ENCODE measurements around the gene LRRC75B. TPM values are rescaled to one million over a fixed set of nuclear protein-coding genes. Genes with fewer than 3 reads are reported as not detected.
"Not testable (repeated sequence)": the region's sequence is repeated elsewhere in the genome, so short reads cannot be mapped to it uniquely, and the experiment has no call there.

The LRRC75B gene
- total RNA-seq, 1 donor from 2014 or later = 5.0 TPM

- intact Hi-C loops (cut with DNase I); DNase-seq: not testable (repeated sequence)
- peak; percentile 13 for ATAC-seq (ENCODE audit: poor library complexity)
These were observed 11.1 kb upstream of the LRRC75B start for GRCh38 chr22:24603770-24604629.

DNA sequence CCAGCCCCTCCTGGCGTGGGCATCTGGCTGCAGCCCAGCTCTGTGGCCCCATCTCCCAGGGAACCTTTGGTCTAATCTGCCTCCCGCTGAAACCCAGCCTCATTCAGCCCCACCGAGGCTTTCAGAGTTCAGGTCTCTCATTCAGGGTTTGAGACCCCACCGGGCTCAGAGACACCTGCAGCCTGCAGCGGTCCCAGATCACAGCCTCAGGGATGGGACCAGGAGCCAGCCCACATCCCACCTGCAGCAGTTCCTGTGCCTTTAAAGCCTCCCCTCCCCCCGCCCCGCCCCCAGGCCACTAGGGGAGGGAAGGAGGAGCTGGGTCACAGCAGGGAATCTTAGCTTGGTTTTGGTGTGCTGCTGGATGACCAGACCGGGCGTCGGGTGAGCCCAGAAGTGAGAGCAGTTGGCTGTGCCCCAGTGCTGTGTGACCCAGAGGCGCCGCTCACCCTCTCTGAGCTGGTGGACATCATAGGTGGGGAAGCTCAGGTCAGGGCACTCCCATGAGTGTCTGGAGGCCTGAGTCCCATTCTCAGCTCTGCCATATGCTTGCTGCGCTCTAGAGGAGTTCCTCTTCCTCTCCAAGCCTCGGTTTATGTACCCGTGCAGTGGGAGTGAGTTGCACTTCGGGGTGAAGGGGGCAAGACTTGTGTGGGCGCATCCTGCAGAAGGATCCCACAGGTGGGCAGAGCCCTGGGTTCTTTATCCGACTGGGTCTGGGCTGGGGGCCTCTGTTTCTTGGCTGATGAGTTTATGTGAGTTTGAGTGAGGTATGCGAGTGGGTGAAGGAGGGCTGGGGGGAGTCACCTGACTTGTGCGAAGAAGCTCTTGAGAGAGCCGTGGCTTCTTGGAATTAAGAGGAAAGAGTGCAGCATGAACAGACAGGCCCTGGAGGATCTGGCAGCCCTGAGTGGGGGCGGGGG, 10.2 kb upstream of the LRRC75B start, which contains the start of gene GGT1:
Gene GGT1 (plus strand): TSS at position 347 of the 923 bp plus-strand sequence. CDS start 7,889 bp downstream, outside the sequence.
- DNase-seq; ATAC-seq (ENCODE audit: poor library complexity): not testable (repeated sequence)

GRCh38 chr22:24602105-24602749, 9.4 kb upstream of the LRRC75B start:
- ATAC-seq (ENCODE audit: poor library complexity); DNase-seq; intact Hi-C loops (cut with DNase I): not testable (repeated sequence)

More for the DNA sequence above, 10.2 kb upstream of the LRRC75B start, which contains the start of gene GGT1:
- intact Hi-C loops (cut with DNase I) = not testable (repeated sequence)

DNA sequence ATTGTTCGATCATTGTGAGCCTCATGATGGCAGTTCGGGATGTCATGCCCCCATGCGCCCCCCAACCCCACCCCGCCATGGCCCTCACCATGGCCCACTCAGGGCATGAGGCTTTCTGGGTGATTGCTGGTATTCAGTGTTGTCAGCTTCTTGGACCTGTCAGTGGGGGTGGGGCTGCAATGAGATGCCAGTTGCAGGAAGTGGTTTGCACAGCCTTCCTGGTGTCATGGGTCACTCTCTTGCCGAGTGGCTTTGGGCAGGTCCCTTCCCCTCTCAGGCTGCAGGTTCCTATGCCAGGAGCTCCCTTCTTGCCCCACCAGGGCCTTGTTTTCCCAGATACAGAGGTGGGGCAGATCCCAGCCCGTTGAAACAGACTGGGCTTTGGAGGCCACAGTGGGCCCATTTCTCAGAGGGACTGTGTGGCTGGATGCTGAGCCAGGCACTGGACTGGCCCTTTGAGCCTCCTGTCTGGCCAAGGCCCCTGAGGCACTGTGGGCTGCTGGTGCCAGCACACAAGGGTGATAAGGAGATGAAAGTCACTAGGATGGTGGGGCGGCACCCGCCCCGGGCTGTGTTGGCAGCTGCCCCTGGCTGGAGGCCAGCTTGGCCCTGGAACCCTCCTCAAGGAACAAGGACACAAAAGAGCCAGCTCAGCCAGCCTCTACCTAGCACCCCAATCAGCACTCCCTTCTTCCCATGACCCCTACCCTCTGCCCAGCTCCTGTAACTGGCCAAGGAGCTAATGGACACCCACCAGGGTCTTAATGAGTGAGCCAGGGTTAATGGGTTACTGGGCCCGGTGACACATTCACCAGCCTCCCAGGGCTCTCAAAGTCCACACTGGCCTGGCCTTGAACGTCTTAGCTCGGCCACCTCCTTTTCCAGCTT, 8.6 kb upstream of the LRRC75B start:
- ATAC-seq (ENCODE audit: poor library complexity) (peak; percentile 90), DNase-seq (peak; percentile 82)
- intact Hi-C loops (cut with DNase I) = no loop called here

DNA sequence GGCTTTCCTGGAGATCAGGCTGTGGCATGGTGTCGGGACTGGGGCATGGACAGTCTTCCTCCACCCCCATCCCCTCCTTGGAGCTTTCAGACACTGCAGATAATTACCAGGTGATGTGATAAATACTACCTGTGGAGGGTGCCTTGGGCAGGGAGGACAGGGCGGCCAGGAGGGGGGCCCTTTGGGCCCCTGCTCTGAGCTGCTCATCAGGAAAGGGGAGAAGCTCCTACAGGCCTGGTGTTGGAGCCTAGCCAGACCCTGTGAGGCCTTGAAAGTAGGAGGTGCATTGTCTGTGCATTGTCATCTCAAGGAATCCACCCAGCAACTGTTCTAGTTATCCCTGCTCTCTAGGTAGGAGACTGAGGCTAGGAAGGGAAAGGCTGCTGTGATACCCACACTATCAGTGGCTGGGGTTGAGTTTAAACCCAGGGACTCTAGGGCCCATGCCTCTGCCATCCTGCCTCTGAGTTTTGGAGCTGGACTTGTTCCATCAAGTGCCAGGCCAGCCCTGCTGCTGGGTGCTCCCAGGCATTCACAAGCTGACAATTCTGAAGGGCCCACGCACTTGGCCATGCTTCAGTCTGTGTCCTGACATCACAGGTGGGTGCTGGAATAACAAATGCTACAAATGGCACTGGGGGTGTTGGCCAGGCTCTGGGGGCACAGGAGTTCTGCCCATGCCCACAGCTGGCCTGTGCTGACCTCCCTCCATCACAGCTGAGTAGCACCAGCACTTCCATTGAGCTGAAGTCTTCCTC, 7.3 kb upstream of the LRRC75B start:
- DNase-seq; ATAC-seq (ENCODE audit: poor library complexity); intact Hi-C loops (cut with DNase I): not testable (repeated sequence)

- no peak for DNase-seq
- ATAC-seq (ENCODE audit: poor library complexity) = no peak
- intact Hi-C loops (cut with DNase I) = no loop called here
These were observed 6.6 kb upstream of the LRRC75B start for GRCh38 chr22:24599514-24599913.

DNA sequence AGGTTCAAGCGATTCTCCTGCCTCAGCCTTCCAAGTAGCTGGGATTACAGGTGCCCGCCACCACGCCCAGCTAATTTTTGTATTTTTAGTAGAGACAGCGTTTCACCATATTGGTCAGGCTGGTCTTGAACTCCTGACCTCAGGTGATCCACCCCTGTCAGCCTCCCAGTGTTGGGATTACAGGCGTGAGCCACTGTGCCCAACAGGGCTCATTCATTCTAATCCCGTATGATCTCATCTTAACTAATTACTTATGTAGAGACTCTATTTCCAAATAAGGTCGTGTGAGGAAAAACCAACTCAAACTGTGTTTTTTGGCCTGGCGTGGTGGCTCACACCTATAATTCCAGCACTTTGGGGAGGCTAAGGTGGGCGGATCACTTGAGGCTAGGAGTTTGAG, 4.2 kb upstream of the LRRC75B start:
- intact Hi-C loops (cut with DNase I); ATAC-seq (ENCODE audit: poor library complexity); DNase-seq: not testable (repeated sequence)

- no peak for ATAC-seq (ENCODE audit: poor library complexity)
- intact Hi-C loops (cut with DNase I) = no loop called here
- no peak for DNase-seq
These were observed 3.0 kb upstream of the LRRC75B start for GRCh38 chr22:24595863-24596262.

DNA sequence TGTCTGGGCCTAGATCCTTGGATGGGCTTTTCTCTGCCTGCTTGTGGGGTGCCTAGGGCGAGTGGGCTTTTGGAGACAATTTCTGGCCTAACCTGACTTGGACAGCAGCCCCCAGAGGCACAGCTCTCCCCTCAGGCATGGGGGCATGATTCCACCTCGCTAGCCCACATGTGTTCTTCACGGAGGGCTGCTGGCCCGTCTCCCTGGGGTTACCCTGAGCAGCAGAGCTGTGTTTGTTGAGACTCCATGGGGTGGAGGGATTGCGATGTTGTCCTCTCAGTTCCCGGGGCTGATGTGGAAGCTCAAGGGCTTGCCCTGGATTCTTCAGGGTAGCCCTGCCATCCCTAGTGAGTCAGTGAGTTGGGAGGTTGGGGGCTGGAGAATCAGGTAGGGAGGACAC, 2.4 kb upstream of the LRRC75B start:
- intact Hi-C loops (cut with DNase I) = no loop called here
- no peak for ATAC-seq (ENCODE audit: poor library complexity)
- DNase-seq = no peak

DNA sequence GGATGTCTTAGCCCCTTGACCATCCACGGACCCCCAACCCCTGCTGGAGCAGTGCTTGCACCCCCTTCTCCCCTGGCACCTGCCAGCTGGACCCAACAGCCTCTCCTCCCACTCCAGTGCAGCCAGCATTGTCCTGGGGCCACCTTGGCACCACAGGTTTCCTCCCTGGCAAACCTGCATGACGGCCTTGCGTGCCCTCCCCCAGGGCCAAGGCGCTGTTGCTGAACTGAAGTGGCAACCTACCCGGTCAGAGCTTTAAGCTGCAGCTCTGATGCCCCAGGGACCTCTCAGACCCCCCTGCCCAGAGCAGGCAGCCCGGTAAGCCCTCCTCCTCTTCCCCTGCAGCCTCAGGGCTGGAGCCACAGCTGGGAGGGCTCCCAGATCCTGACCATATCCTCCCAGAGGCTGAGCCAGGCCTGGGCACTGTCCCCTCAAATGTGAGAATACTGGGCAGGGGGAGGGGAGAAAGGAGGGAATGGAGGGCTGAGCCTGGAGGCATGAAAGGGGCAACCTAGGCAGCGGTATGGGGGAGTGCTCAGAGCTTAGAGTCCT, 1.8 kb upstream of the LRRC75B start:
- no peak for DNase-seq
- no peak for ATAC-seq (ENCODE audit: poor library complexity)
- intact Hi-C loops (cut with DNase I) = no loop called here

DNA sequence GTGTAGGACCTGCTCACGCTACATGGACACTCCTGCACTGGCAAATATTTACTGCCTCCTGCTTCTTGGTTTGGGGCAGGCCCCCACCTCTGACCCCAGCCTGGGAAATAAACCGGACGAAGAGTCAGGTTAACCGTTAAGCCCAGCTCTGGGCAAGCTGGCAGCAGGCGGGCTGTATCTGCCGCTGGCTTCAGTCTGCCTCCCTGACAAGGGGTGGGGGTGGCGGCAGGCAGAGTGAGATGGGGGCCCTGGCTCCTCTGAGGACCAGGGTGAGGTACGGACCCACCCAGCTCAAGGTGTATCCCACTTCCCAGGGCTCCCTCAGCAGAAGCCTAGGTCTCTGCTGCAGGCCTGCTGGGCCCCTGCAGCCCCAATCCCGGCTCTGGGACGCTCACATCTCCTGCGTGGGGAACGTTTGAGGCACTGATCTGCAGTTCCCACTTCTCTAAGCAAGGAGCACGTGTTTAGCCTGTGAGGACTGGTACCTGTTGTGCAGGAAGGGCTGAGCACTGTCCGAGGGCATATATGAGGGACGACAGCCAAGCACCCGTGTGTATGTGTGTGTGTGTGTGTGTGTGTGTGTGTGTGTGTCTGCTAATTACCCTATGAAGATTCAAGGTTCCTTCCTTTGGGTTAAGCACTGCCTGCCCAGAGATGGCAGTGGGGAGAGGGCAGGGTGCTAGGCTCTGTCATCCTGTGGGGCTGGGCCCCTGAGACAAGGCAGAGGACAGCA, 1.1 kb upstream of the LRRC75B start:
- DNase-seq (no peak), ATAC-seq (ENCODE audit: poor library complexity) (no peak)
- intact Hi-C loops (cut with DNase I) = no loop called here

DNA sequence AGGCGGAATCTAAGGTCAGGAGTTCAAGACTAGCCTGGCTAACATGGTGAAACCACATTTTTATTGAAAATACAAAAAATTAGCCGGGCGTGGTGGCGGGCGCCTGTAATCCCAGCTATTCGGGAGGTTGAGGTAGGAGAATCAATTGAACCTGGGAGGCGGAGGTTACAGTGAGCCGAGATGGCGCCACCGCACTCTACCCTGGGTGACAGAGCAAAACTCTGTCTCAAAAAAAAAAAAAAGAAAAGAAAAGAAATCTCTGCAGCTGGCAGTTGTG, 624 bp upstream of the LRRC75B start:
- intact Hi-C loops (cut with DNase I); DNase-seq; ATAC-seq (ENCODE audit: poor library complexity): not testable (repeated sequence)

DNA sequence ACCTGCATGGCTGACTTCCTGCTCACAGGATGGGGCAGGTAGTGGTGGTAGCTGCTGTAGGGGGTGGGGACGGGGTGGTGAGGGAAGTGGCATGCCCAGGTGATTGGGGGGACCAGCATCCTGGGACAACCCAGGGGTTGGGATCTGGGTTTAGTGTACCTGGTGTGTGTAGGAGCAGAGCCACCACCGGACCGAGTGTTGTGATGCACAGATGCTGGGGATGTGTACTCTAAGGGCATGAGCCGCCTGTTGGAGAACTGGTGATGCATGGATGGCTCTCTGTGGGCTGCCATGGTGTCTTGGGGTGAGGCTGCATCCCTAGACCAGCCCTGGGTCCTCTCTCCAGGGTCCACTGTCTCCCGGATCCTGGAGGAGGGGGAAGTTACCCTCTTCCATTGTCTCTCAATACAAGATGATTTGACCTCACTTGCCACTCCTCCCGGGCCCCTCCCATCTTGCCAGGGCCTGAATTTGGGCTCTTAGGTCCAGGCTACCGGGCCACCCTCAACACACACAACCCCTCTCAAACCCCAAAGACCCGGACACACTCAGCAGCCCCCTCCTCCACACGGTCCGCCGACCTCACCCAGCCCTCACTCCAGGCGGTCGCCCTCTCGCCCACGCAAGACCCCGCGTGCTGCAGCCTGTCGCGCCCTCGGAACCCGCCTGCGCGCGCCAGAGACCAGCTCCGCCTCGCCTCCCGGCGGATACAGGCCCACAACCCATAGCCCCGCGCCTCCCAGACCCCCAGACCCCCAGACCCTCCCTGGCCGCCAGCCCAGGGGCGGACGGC, 619 bp downstream of the LRRC75B start:
- intact Hi-C loops (cut with DNase I) = no loop called here
- DNase-seq = no peak
- ATAC-seq (ENCODE audit: poor library complexity) = peak; percentile 14

- DNase-seq (no peak), ATAC-seq (ENCODE audit: poor library complexity) (no peak)
- intact Hi-C loops (cut with DNase I) = no loop called here
These were observed 1.5 kb downstream of the LRRC75B start for GRCh38 chr22:24591286-24591830.

- intact Hi-C loops (cut with DNase I) = no loop called here
- DNase-seq = no peak
- ATAC-seq (ENCODE audit: poor library complexity) = no peak
These were observed 2.2 kb downstream of the LRRC75B start for GRCh38 chr22:24590596-24591173.
